HAP-1 (cell line): ENCODE data around the gene MPRIP.

ENCODE experiments used
- DNase-seq, 2 experiments: peaks; one replicate each; pipeline ENCODE4 v3.0.0-alpha.2; 2016 to 2020; ENCODE audit warnings: low spot score in 2 of 2
- H3K27me3 ChIP-seq: fragments of 250-450 bp; sonication (Bioruptor Pico); 2 replicates; pipeline ENCODE4 v1.5.1; 2020; ENCODE audit warnings: low read depth, mild to moderate bottlenecking, moderate library complexity
- H3K36me3 ChIP-seq: fragments of 250-450 bp; sonication (Bioruptor Pico); replicated peaks from 2 replicates; pipeline ENCODE4 v1.5.1; 2020; ENCODE audit warnings: mild to moderate bottlenecking
- H3K4me1 ChIP-seq: fragments of 250-450 bp; sonication (Bioruptor Pico); 2 replicates; pipeline ENCODE4 v1.5.1; 2020; ENCODE audit warnings: mild to moderate bottlenecking
- H3K4me3 ChIP-seq: fragments of 250-450 bp; sonication (Bioruptor Pico); 2 replicates; pipeline ENCODE4 v1.5.1; 2020; ENCODE audit warnings: mild to moderate bottlenecking, moderate library complexity
- H3K9me3 ChIP-seq: fragments of 250-450 bp; sonication (Bioruptor Pico); 2 replicates; pipeline ENCODE4 v1.5.1; 2020; ENCODE audit warnings: mild to moderate bottlenecking, moderate library complexity
- in situ Hi-C: fragments of 300-500 bp; cut with MboI; formaldehyde crosslinking; loops from 3 replicates; pipeline ENCODE4 v1.14.3; 2020; ENCODE audit warnings: low sequenced_read_pairs, inconsistent platforms, mixed read lengths

MPRIP gene

GRCh38 chr17:17057057-17057551 is 14.8 kb downstream of the MPRIP start:
- H3K4me3 ChIP-seq, result no peak overlapping the region
- H3K9me3 ChIP-seq, result no peaks in the 10 kb centered on the region
- H3K4me1 ChIP-seq, result no peaks in the 10 kb centered on the region
- no peak for DNase-seq
- no peaks in the 10 kb centered on the region for H3K27me3 ChIP-seq
- H3K36me3 ChIP-seq, result 0 out of 2 replicates have a peak, but pooled peaks cover 7% of the 10 kb centered on the region
- in situ Hi-C loops, result no loop called here

- no peaks in the 10 kb centered on the region for H3K27me3 ChIP-seq
- in situ Hi-C loops, result no loop called here
- H3K4me1 ChIP-seq, result no peaks in the 10 kb centered on the region
- H3K4me3 ChIP-seq, result no peak overlapping the region
- DNase-seq, result no peak
- H3K9me3 ChIP-seq, result no peaks in the 10 kb centered on the region
- peaks cover 7% of the 10 kb centered on the region; the same call in 1 of the 2 replicates for H3K36me3 ChIP-seq
Measured at GRCh38 chr17:17058304-17058703, 16.0 kb downstream of the MPRIP start.

GRCh38 chr17:17059301-17059890 is 17.1 kb downstream of the MPRIP start:
- Histone ChIP-seq H3K36me3 (peaks cover 7% of the 10 kb centered on the region; the same call in 1 of the 2 replicates), H3K4me1 (no peaks in the 10 kb centered on the region), H3K27me3 (no peaks in the 10 kb centered on the region), H3K9me3 (no peaks in the 10 kb centered on the region), H3K4me3 (no peak overlapping the region)
- in situ Hi-C loops, result no loop called here
- no peak for DNase-seq

GRCh38 chr17:17060001-17060922 is 18.0 kb downstream of the MPRIP start:
- DNase-seq, result no peak
- Histone ChIP-seq H3K27me3 (no peaks in the 10 kb centered on the region), H3K4me3 (no peak overlapping the region), H3K9me3 (no peaks in the 10 kb centered on the region), H3K36me3 (peaks cover 7% of the 10 kb centered on the region; the same call in 1 of the 2 replicates), H3K4me1 (no peaks in the 10 kb centered on the region)
- in situ Hi-C loops, result no loop called here

- Histone ChIP-seq H3K4me1 (no peaks in the 10 kb centered on the region), H3K36me3 (peaks cover 7% of the 10 kb centered on the region; the same call in 1 of the 2 replicates), H3K4me3 (no peak overlapping the region), H3K27me3 (no peaks in the 10 kb centered on the region), H3K9me3 (no peaks in the 10 kb centered on the region)
- DNase-seq, result no peak
- in situ Hi-C loops, result no loop called here
Measured at GRCh38 chr17:17060930-17061329, 18.7 kb downstream of the MPRIP start.

- H3K27me3 ChIP-seq, result no peaks in the 10 kb centered on the region
- no peaks in the 10 kb centered on the region for H3K4me1 ChIP-seq
- no peak overlapping the region for H3K4me3 ChIP-seq
- no peaks in the 10 kb centered on the region for H3K9me3 ChIP-seq
- no peak for DNase-seq
- H3K36me3 ChIP-seq, result peaks cover 7% of the 10 kb centered on the region; the same call in 1 of the 2 replicates
- in situ Hi-C loops, result no loop called here
Measured at GRCh38 chr17:17061516-17061915, 19.3 kb downstream of the MPRIP start.

- in situ Hi-C loops, result no loop called here
- Histone ChIP-seq H3K36me3 (peaks cover 4% of the 10 kb centered on the region; the same call in 1 of the 2 replicates), H3K4me3 (no peak overlapping the region), H3K9me3 (no peaks in the 10 kb centered on the region), H3K27me3 (no peaks in the 10 kb centered on the region), H3K4me1 (no peaks in the 10 kb centered on the region)
- no peak for DNase-seq
Measured at GRCh38 chr17:17062356-17062755, 20.1 kb downstream of the MPRIP start.

- Histone ChIP-seq H3K9me3 (no peaks in the 10 kb centered on the region), H3K36me3 (no peaks in the 10 kb centered on the region; the same call in 1 of the 2 replicates), H3K4me3 (no peak overlapping the region), H3K27me3 (no peaks in the 10 kb centered on the region), H3K4me1 (no peaks in the 10 kb centered on the region)
- in situ Hi-C loops, result no loop called here
- no peak for DNase-seq
Measured at GRCh38 chr17:17062866-17063265, 20.6 kb downstream of the MPRIP start.

- Histone ChIP-seq H3K4me1 (no peaks in the 10 kb centered on the region), H3K36me3 (no peaks in the 10 kb centered on the region; the same call in 1 of the 2 replicates), H3K4me3 (no peak overlapping the region), H3K9me3 (no peaks in the 10 kb centered on the region), H3K27me3 (no peaks in the 10 kb centered on the region)
- in situ Hi-C loops, result no loop called here
- DNase-seq, result no peak
Measured at GRCh38 chr17:17063546-17064122, 21.4 kb downstream of the MPRIP start.

- in situ Hi-C loops, result no loop called here
- no peaks in the 10 kb centered on the region for H3K4me1 ChIP-seq
Measured at GRCh38 chr17:17064322-17064721, 22.1 kb downstream of the MPRIP start.

GRCh38 chr17:17066021-17066420 is 23.8 kb downstream of the MPRIP start:
- no peak for DNase-seq
- Histone ChIP-seq H3K4me1 (no peaks in the 10 kb centered on the region), H3K4me3 (no peak overlapping the region), H3K9me3 (no peaks in the 10 kb centered on the region; the same call in 1 of the 2 replicates), H3K36me3 (no peaks in the 10 kb centered on the region; the same call in none of the 2 replicates), H3K27me3 (no peaks in the 10 kb centered on the region)
- in situ Hi-C loops, result no loop called here

More at GRCh38 chr17:17064322-17064721, 22.1 kb downstream of the MPRIP start:
- no peaks in the 10 kb centered on the region for H3K27me3 ChIP-seq
- H3K36me3 ChIP-seq, result no peaks in the 10 kb centered on the region; the same call in 1 of the 2 replicates
- no peak overlapping the region for H3K4me3 ChIP-seq
- no peaks in the 10 kb centered on the region for H3K9me3 ChIP-seq
- DNase-seq, result no peak

- Histone ChIP-seq H3K9me3 (no peaks in the 10 kb centered on the region; the same call in 1 of the 2 replicates), H3K36me3 (no peaks in the 10 kb centered on the region; the same call in none of the 2 replicates), H3K4me1 (no peaks in the 10 kb centered on the region), H3K27me3 (no peaks in the 10 kb centered on the region), H3K4me3 (no peak overlapping the region)
- no peak for DNase-seq
- in situ Hi-C loops, result no loop called here
Measured at GRCh38 chr17:17067257-17067656, 25.0 kb downstream of the MPRIP start.

GRCh38 chr17:17069849-17070248 is 27.6 kb downstream of the MPRIP start:
- Histone ChIP-seq H3K36me3 (no peaks in the 10 kb centered on the region; the same call in 1 of the 2 replicates), H3K4me3 (no peak overlapping the region), H3K9me3 (no peaks in the 10 kb centered on the region; the same call in 1 of the 2 replicates), H3K27me3 (no peaks in the 10 kb centered on the region), H3K4me1 (no peaks in the 10 kb centered on the region)
- no peak for DNase-seq
- in situ Hi-C loops, result no loop called here
